ENCODE data around the gene PTPN5. TPM values are rescaled to one million over a fixed set of nuclear protein-coding genes. Genes with fewer than 3 reads are reported as not detected.
"Not testable (repeated sequence)": the region's sequence is repeated elsewhere in the genome, so short reads cannot be mapped to it uniquely, and the experiment has no call there.

The PTPN5 gene
- 1 to 10 TPM in 1 of 4 donors, under 1 TPM in 2, not detected in 1; 0.44 to 1.1 (median 0.56) TPM for total RNA-seq

DNA sequence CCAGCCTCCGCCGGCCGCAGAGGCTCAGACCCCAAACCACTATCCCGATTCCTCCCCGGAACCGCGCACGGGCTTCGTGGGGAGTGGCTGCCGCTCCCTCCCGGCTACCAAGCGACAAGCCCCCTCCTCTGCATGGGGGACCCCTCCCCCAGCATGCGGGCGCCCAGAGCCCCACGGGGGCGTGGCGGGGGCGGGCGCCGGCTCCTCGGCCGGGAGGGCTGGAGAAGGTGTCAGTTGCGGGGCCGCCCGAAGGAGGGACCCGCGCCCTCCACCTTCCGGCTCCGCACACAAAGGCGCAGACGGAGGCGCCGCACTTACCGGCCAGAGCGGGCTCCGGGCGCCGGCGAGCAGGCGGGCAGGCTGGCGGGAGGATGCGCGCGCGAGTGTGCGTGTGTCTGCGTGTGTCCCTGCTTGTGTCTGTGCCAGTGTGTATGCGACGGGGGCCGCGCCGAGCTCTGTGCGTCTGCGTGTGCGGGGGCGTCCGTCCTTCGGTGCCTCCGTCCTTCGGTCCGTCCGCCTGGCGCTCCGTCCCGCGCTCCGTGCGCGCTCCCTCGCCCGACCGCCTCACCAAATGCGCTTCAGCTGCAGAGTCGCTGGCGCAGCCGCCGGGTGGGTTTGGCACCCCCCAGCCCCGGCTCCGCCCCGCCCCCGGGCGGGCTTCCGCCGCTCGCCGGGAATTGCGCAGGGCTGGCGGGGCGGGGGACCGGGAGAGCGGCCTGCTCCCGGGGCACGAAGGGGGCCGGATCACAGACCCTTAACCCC is at the start of gene PTPN5:
TSS of gene PTPN5 (minus strand) at position 592 of the 762 bp plus-strand sequence. CDS start 19,840 bp downstream, outside the sequence.
- no peak within 1 kb of the TSS for H3K4me3 ChIP-seq (replicated peaks in 1 of 3)
- DNase-seq, result no peak
- H3K9me3 ChIP-seq, result no peaks in the 10 kb centered on the region
- no peak within 1 kb of the TSS for H3K27ac ChIP-seq
- H3K36me3 ChIP-seq, result no peaks in the 10 kb centered on the region
- 0% methylated on average over 10 of the region's 94 CpGs; no CpG with 5 or more reads in 1 of the 2 donors for WGBS, 2 donors
- peaks cover 0 to 7% of the 10 kb centered on the region in 2 donors for H3K4me1 ChIP-seq
- TF ChIP-seq, protein P1, sequence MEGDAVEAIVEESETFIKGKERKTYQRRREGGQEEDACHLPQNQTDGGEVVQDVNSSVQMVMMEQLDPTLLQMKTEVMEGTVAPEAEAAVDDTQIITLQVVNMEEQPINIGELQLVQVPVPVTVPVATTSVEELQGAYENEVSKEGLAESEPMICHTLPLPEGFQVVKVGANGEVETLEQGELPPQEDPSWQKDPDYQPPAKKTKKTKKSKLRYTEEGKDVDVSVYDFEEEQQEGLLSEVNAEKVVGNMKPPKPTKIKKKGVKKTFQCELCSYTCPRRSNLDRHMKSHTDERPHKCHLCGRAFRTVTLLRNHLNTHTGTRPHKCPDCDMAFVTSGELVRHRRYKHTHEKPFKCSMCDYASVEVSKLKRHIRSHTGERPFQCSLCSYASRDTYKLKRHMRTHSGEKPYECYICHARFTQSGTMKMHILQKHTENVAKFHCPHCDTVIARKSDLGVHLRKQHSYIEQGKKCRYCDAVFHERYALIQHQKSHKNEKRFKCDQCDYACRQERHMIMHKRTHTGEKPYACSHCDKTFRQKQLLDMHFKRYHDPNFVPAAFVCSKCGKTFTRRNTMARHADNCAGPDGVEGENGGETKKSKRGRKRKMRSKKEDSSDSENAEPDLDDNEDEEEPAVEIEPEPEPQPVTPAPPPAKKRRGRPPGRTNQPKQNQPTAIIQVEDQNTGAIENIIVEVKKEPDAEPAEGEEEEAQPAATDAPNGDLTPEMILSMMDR (IDR thresholded peaks at IDR 0.05), result no peak
- no peak for TF ChIP-seq POLR2A (IDR thresholded peaks at IDR 0.05)
- intact Hi-C loops (cut with DNase I), result no loop called here
- peaks cover 11% of the 10 kb centered on the region for H3K27me3 ChIP-seq

DNA sequence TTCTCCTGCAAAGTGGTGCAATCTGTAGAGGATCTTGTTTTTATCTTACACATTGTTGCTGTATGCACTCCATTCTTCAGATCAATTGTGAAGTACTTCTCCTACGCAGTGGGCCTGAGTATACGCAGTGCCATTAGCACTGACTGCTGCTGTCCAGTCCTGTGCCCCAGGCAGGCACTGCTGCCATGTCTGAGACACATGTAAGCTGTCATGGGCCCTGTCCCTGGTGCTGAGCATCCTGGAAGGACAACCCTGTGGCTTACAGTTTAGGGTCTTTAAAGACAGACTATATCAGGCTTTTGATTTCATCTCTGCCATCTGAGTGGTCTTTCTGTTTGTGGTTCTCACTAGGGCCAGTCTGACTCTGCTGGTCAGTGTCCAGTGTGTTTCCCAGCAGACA is 44.8 kb upstream of the PTPN5 start:
- no peak for DNase-seq
- no peaks in the 10 kb centered on the region for H3K36me3 ChIP-seq
- H3K27ac ChIP-seq, result no peak overlapping the region
- TF ChIP-seq, protein P1 (IDR thresholded peaks at IDR 0.05), result no peak
- TF ChIP-seq POLR2A (IDR thresholded peaks at IDR 0.05), result no peak
- no peaks in the 10 kb centered on the region for H3K27me3 ChIP-seq
- H3K4me1 ChIP-seq, result no peaks in the 10 kb centered on the region
- 17 to 40% methylated on average over 2 of the region's 2 CpGs for WGBS, 2 donors
- H3K9me3 ChIP-seq, result no peaks in the 10 kb centered on the region
- intact Hi-C loops (cut with DNase I), result no loop called here
- H3K4me3 ChIP-seq (replicated peaks in 1 of 3), result no peak overlapping the region

DNA sequence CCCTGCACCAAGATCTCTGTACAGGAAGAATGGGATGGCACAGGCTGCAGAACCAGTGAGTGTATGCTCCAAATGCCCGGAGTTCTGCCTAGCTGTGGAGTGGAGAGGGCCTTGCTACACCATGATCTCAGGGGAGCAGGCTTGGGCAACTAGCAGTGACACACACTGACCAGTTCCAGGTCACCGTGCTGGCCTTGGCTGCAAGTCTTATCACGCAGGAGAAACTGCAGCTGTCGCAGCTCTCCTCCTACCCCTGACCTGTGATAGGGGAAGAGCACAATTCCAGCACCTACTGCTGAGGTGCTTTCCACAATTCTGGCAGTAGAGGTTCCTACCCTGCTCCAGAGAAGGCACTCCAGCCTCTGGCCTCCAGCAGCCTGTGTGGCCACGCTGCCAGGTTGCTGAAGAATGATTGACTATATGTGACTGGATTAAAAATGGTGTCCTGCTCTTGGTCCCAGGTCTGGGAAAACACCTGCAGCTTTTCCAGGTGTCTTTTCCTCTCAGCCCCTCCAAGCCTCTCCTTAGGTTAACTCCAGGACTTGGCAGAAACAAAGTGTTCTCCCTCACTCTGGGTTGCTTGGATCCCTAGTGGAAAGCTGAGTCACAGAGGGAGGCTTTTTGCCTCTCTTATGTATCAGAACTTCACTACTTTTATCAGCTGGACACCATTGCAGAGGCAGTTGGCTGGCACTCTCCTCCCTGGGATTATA is 43.3 kb upstream of the PTPN5 start:
- DNase-seq, result no peak
- no peaks in the 10 kb centered on the region for H3K9me3 ChIP-seq
- 80 to 92% methylated on average over 2 to 5 of the region's 5 CpGs for WGBS, 2 donors
- no peak overlapping the region for H3K27ac ChIP-seq
- no peaks in the 10 kb centered on the region for H3K4me1 ChIP-seq
- intact Hi-C loops (cut with DNase I), result no loop called here
- no peaks in the 10 kb centered on the region for H3K27me3 ChIP-seq
- no peaks in the 10 kb centered on the region for H3K36me3 ChIP-seq
- TF ChIP-seq, protein P1 (IDR thresholded peaks at IDR 0.05), result no peak
- TF ChIP-seq POLR2A (IDR thresholded peaks at IDR 0.05), result no peak
- H3K4me3 ChIP-seq (replicated peaks in 1 of 3), result no peak overlapping the region

DNA sequence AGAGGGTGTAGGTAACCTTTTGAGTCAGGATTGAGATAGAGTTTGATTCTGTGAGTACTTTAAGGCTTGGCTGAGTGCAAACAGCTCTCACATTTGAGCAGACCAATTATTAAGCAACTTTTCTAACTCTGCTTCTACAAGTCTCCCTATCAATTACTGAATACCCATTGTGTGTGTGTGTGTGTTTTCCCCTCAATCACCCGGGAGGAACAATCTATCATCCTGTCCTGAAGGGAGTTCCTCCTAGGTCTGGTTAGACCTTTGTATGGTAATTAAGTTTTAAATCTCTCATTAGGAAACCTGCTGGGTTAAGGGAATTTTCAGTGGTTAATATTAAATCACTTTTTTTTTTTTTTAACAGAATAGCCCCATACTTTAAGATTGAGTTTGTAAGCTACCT is 28.6 kb upstream of the PTPN5 start:
- intact Hi-C loops (cut with DNase I); H3K9me3 ChIP-seq; H3K36me3 ChIP-seq; H3K4me3 ChIP-seq (replicated peaks in 1 of 3); H3K4me1 ChIP-seq; H3K27ac ChIP-seq; H3K27me3 ChIP-seq; DNase-seq: not testable (repeated sequence)
- 14 to 29% methylated on average over 1 of the region's 1 CpG for WGBS, 2 donors

DNA sequence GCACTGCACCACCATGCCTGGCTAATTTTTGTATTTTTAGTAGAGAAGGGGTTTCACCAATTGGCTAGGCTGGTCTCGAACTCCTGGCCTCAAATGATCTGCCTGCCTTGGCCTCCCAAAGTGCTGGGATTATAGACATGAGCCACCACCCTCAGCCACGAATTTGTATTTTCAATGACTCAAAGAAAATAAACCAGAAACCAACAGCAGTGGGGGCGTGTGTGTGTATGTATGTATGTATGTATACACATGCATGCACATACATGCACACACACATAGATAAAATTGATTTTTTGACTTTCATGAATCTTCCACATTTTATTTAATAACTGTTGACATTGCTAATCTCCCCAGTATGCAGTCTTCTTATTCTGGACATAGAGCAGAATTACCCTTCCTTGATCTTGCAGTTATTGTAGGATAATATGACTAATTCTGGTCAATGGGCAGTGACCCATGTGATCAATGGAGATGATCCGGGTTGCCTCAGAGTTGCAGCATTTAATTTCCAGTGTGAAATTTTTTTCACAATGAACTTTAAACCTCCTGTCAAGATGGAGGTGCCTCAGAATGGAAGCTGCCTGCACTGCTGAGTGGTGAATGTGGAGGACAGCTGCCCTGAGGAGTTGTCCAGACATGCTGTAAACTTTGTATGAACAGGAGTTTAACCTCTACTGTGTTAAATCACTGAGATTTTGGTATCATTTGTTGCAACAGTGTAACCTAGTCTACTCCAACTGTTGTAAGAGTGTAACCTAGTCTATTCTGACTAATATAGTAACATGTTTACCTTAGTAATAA is 12.8 kb upstream of the PTPN5 start:
- WGBS, 2 donors, result 70% methylated on average over 4 of the region's 4 CpGs
- no peak for DNase-seq
- intact Hi-C loops (cut with DNase I), result no loop called here

More for the DNA sequence above, 12.8 kb upstream of the PTPN5 start:
- TF ChIP-seq, protein P1 (IDR thresholded peaks at IDR 0.05), result no peak
- TF ChIP-seq POLR2A (IDR thresholded peaks at IDR 0.05), result no peak
- no peaks in the 10 kb centered on the region for H3K27me3 ChIP-seq
- H3K9me3 ChIP-seq, result no peaks in the 10 kb centered on the region
- no peak overlapping the region for H3K27ac ChIP-seq
- no peaks in the 10 kb centered on the region for H3K36me3 ChIP-seq
- no peaks in the 10 kb centered on the region for H3K4me1 ChIP-seq
- no peak overlapping the region for H3K4me3 ChIP-seq (replicated peaks in 1 of 3)
